Ramos (cell line): ENCODE results near the gene SAMD11.
"Not testable (repeated sequence)": the region's sequence is repeated elsewhere in the genome, so short reads cannot be mapped to it uniquely, and the experiment has no call there.

Experiments
- in situ Hi-C: fragments of 300-500 bp; cut with MboI; formaldehyde crosslinking; loops from one replicate; pipeline ENCODE4 v1.14.3; 2022; ENCODE audit warnings: low sequenced_read_pairs; ENCODE audit not compliant: unreplicated experiment

SAMD11 gene

GRCh38 chr1:970973-971730 lies 47.4 kb downstream of the SAMD11 start:
- in situ Hi-C loops = no loop called here

- in situ Hi-C loops = no loop called here
These were observed 48.2 kb downstream of the SAMD11 start for GRCh38 chr1:971751-972506.

GRCh38 chr1:972726-973458 lies 49.2 kb downstream of the SAMD11 start:
- in situ Hi-C loops = no loop called here

GRCh38 chr1:973459-974292 lies 50.0 kb downstream of the SAMD11 start:
- in situ Hi-C loops = no loop called here

- in situ Hi-C loops = no loop called here
These were observed 50.5 kb downstream of the SAMD11 start for GRCh38 chr1:974293-974640.

GRCh38 chr1:974687-975328 lies 51.1 kb downstream of the SAMD11 start:
- in situ Hi-C loops = no loop called here

GRCh38 chr1:975365-975764 lies 51.6 kb downstream of the SAMD11 start:
- in situ Hi-C loops = no loop called here

- in situ Hi-C loops = no loop called here
These were observed 52.4 kb downstream of the SAMD11 start for GRCh38 chr1:975896-976683.

- in situ Hi-C loops = not testable (repeated sequence)
These were observed 53.1 kb downstream of the SAMD11 start for GRCh38 chr1:976791-977190.

GRCh38 chr1:978069-978834 lies 54.5 kb downstream of the SAMD11 start:
- in situ Hi-C loops = no loop called here

GRCh38 chr1:978835-979743 lies 55.4 kb downstream of the SAMD11 start:
- in situ Hi-C loops = no loop called here

GRCh38 chr1:979744-980072 lies 56.0 kb downstream of the SAMD11 start:
- in situ Hi-C loops = no loop called here

GRCh38 chr1:980137-980571 lies 56.4 kb downstream of the SAMD11 start:
- in situ Hi-C loops = no loop called here

- in situ Hi-C loops = no loop called here
These were observed 57.1 kb downstream of the SAMD11 start for GRCh38 chr1:980602-981395.

GRCh38 chr1:981491-981954 lies 57.8 kb downstream of the SAMD11 start:
- in situ Hi-C loops = no loop called here

- in situ Hi-C loops = no loop called here
These were observed 58.3 kb downstream of the SAMD11 start, which contains the start of gene PERM1 for GRCh38 chr1:981955-982558. PERM1 (minus strand) TSS chr1:982093; CDS start chr1:981029, 1,064 bp downstream.
